Naive B cell (primary cell): ENCODE results near the gene SYCP2L. TPM values are rescaled to one million over a fixed set of nuclear protein-coding genes. Genes with fewer than 3 reads are reported as not detected.
A peak's percentile ranks its signal among the peaks of the same experiment; 100 is the strongest.
"Not testable (repeated sequence)": the region's sequence is repeated elsewhere in the genome, so short reads cannot be mapped to it uniquely, and the experiment has no call there.

Experiments used
- ATAC-seq, 2 donors: fragments of 150-1000 bp; cut with Tn5 transposase; 2 replicates each; pipeline ENCODE4 v1.10.0; 2021; ENCODE audit warnings: low read depth in 2 of 2, mild to moderate bottlenecking in 2 of 2, moderate library complexity in 2 of 2
- DNase-seq: peaks from one replicate; pipeline ENCODE4 v3.0.0; 2022
- H3K27ac Mint-ChIP-seq, 6 donors: one replicate each; pipeline ENCODE4 v1.8.0; 2020 to 2022; ENCODE audit warnings: mild to moderate bottlenecking in 6 of 6, mixed read lengths in 6 of 6, moderate library complexity in 5 of 6, inconsistent platforms in 2 of 6
- H3K27me3 Mint-ChIP-seq, 3 donors: one replicate each; pipeline ENCODE4 v1.8.0; 2021 to 2022; ENCODE audit warnings: mixed read lengths in 3 of 3, mild to moderate bottlenecking in 1 of 3
- H3K36me3 Mint-ChIP-seq, 2 donors: one replicate each; pipeline ENCODE4 v1.8.0; 2020 to 2022; ENCODE audit warnings: mixed read lengths in 2 of 2, inconsistent platforms in 1 of 2, mild to moderate bottlenecking in 1 of 2
- H3K4me1 Mint-ChIP-seq, 3 donors: one replicate each; pipeline ENCODE4 v1.8.0; 2020 to 2022; ENCODE audit warnings: mixed read lengths in 3 of 3, inconsistent platforms in 1 of 3, mild to moderate bottlenecking in 1 of 3, moderate library complexity in 1 of 3
- H3K4me3 Mint-ChIP-seq, 8 donors: one replicate each; pipeline ENCODE4 v1.8.0; 2020 to 2022; ENCODE audit warnings: mild to moderate bottlenecking in 8 of 8, mixed read lengths in 8 of 8, moderate library complexity in 8 of 8, inconsistent platforms in 2 of 8
- H3K9me3 Mint-ChIP-seq, 7 donors: one replicate each; pipeline ENCODE4 v1.8.0; 2020 to 2022; ENCODE audit warnings: mixed read lengths in 7 of 7, mild to moderate bottlenecking in 5 of 7, inconsistent platforms in 2 of 7, moderate library complexity in 1 of 7
- polyA plus RNA-seq, 6 donors: library from polyadenylated mRNA; unstranded; fragments of 300-500 nt; fragmentation: Illumina TruSeq; gene quantifications; one replicate each; pipeline ENCODE4 v1.2.3, GENCODE V29; 2021; ENCODE audit warnings: low read depth in 6 of 6

SYCP2L gene
- not detected for polyA plus RNA-seq

DNA sequence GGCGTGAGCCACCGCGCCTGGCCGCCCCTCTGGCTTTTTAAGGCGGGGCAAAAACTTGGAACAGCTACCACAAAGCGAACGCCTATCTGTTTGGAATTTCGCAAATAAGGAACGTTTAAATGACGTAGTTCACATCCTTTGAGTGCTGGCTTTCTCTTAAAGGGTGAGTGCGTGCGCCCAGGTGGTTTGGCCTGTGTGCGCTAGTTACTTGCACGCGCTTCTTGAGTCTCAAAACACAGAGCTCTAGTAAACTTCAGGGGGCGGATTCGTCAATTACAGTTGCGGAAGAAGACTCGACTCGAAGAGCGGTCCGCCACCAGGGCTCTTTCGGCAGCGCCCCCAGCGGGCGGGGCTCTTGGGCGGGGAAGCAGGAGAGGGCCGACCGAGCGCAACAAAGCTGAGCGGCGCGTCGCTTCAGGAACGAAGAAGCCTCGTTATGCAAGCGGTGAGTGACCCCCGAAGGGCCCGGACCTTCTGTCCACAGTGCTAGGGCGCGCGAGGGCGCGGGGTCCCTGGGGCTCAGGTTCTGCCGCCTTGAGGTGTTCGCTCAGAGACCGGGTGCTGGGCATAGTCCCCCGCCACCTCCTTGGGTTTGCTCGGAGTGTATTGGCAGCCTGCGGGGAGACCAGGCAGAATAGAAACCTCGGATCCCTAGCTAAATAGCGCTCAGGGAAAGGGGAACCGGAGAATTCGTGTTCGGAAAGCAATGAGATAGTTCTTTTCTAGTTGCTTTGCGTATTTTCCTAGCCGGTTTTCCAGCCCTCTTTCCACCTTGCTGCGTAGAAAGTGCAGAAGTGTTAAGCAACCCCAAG is at the start of gene SYCP2L:
TSS of gene SYCP2L (plus strand) at position 362 of the 812 bp plus-strand sequence. CDS start at position 437, 75 bp downstream.
- peaks cover 0 to 4% of the 10 kb centered on the region in 2 donors for H3K36me3 Mint-ChIP-seq
- peaks cover 50 to 60% (median 57%) of the 10 kb centered on the region in 3 donors for H3K27me3 Mint-ChIP-seq
- H3K9me3 Mint-ChIP-seq: peaks cover 0 to 17% (median 9%) of the 10 kb centered on the region in 7 donors
- DNase-seq (peak; percentile 47), ATAC-seq (peak; percentile 23 to 64)
- H3K27ac Mint-ChIP-seq: peak within 1 kb of the TSS in 4 of 6 donors; percentile 41 to 90 (median 74)
- peak within 1 kb of the TSS; percentile 37 to 90 (median 82) for H3K4me3 Mint-ChIP-seq
- peaks cover 19 to 48% (median 21%) of the 10 kb centered on the region in 3 donors for H3K4me1 Mint-ChIP-seq

DNA sequence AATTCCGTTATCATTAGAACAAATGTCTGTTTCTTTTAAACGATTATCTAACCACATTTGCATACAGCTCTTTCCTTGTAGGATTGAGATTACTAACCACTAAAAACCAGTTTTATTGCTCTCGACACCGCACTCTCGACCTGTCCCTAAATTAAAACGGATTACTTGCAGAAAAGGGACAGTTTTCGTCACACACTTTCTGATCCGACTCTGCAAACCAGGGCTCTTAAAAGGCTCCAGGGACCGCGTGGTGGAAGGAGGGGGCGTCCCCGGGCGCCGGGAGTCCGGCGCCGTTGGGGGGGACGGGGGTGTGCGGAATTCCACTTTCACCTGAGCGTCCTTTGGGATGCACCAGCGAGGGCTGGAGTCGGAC is 49.2 kb upstream of the SYCP2L start:
- peak overlapping the region; percentile 77 to 90 (median 86) for H3K4me3 Mint-ChIP-seq
- ATAC-seq (no peak), DNase-seq (peak; percentile 21)
- H3K9me3 Mint-ChIP-seq: peaks cover 0 to 17% (median 8%) of the 10 kb centered on the region in 7 donors
- H3K27me3 Mint-ChIP-seq: peaks cover 43 to 62% (median 55%) of the 10 kb centered on the region in 3 donors
- peaks cover 11 to 27% (median 24%) of the 10 kb centered on the region in 3 donors for H3K4me1 Mint-ChIP-seq
- peaks cover 0 to 9% of the 10 kb centered on the region in 2 donors for H3K36me3 Mint-ChIP-seq
- H3K27ac Mint-ChIP-seq: peak overlapping the region; percentile 54 to 97 (median 92)

DNA sequence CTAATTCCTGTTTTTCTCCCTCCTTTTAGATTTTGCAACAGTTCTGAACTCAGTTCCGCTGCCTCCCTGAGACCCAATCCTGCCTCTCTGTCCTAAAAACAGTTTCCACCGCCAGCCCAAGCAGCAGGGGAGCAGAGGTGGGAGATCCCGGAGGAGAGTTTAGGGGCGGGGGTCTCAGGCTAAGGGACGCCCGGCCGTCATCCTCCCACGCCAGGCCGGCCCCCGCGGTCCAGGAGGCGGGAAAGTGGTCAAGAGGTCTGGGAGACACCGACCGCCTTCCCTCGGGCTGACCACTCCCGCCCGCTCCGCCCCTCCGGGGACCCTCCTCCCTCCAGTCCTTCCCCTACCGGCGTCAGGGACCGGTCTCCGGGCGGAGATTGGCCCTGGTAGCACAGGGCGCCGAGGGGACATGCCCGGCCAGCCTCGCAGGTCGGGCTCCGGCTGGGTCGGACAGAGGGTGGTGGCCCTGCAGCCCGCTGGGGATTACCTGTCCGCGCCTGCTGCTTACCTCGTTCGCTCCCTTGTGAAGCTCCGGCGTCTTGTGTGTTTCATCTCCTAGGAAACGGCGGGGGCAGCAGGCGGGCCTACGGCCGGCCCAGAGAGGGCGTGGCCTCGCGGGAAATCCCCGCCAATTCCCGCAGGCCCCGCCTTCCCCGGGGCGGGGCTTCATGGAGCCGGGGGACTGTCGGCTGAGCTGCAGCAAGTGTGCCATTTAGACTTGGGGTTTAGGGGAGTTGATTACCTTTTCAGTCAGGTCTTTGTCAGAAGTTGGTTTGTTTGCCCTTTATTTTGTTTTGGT is 48.7 kb upstream of the SYCP2L start, which contains the start of gene MAK:
TSS of gene MAK (minus strand) at position 545 of the 799 bp plus-strand sequence. CDS start 7,891 bp downstream, outside the sequence.
- peak within 1 kb of the TSS; percentile 77 to 90 (median 86) for H3K4me3 Mint-ChIP-seq
- peaks cover 43 to 63% (median 55%) of the 10 kb centered on the region in 3 donors for H3K27me3 Mint-ChIP-seq
- ATAC-seq: peak; percentile 89 to 91
- DNase-seq: peak; percentile 91
- peak within 1 kb of the TSS; percentile 84 to 97 (median 92) for H3K27ac Mint-ChIP-seq
- H3K36me3 Mint-ChIP-seq: peaks cover 0 to 9% of the 10 kb centered on the region in 2 donors
- H3K9me3 Mint-ChIP-seq: peaks cover 0 to 17% (median 8%) of the 10 kb centered on the region in 7 donors
- peaks cover 11 to 27% (median 24%) of the 10 kb centered on the region in 3 donors for H3K4me1 Mint-ChIP-seq

DNA sequence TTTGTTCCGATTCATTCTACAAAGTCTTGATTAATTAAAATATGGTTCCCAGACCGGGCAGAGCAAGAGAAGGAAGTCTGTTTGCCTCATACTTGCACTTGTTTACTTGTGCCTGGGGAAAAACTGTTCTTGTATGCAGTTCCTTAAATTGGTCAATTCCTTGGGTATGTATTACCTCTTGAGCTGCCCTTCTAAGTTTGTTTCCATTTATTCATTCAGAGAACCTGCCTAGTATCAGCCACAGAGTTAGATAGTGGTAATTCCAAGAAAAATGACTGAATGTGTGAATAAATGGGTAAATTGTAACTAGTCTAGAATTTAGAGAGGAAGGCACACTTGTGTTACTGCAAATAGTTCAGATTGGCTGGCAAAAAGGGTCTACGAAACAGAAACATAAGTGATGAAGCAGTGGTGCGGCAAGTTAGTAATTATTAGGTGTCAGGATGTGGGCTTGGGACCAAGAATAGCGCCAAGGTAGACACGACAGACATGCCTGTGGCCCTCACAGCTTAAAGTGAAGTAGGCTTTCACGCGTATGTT is 48.0 kb upstream of the SYCP2L start:
- Mint-ChIP-seq H3K27ac (peak overlapping the region in 5 of 6 donors; percentile 91 to 97 (median 93)), H3K4me1 (peaks cover 11 to 27% (median 24%) of the 10 kb centered on the region in 3 donors), H3K9me3 (peaks cover 0 to 17% (median 8%) of the 10 kb centered on the region in 7 donors), H3K36me3 (peaks cover 0 to 9% of the 10 kb centered on the region in 2 donors), H3K27me3 (peaks cover 48 to 70% (median 62%) of the 10 kb centered on the region in 3 donors), H3K4me3 (peak overlapping the region; percentile 77 to 90 (median 86))
- DNase-seq (no peak), ATAC-seq (peak; percentile 53 to 64)

DNA sequence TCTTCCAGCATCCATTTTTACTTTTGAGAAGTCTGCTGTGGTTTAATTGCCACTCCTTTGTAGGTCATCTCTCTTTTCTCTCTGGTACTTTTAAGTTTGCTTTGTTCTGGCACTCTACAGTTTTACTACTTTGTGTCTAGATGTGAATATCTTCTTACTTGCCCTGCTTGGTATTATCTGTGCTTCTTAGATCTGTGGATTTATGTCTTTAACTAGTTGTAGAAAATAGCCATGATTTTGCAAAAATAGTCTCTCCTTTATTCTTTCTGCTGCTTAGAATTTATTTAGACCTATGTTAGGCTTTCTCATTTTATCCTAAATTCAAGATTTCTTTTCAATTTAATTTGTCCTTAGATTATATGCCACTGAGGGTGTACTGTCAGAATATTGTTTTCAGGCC is 43.3 kb upstream of the SYCP2L start:
- no peak overlapping the region for H3K4me3 Mint-ChIP-seq
- peaks cover 5 to 9% (median 8%) of the 10 kb centered on the region in 3 donors for H3K4me1 Mint-ChIP-seq
- ATAC-seq (no peak), DNase-seq (no peak)
- H3K27me3 Mint-ChIP-seq: peaks cover 24 to 42% (median 31%) of the 10 kb centered on the region in 3 donors
- H3K27ac Mint-ChIP-seq: no peak overlapping the region
- H3K9me3 Mint-ChIP-seq: no peaks in the 10 kb centered on the region
- no peaks in the 10 kb centered on the region for H3K36me3 Mint-ChIP-seq

DNA sequence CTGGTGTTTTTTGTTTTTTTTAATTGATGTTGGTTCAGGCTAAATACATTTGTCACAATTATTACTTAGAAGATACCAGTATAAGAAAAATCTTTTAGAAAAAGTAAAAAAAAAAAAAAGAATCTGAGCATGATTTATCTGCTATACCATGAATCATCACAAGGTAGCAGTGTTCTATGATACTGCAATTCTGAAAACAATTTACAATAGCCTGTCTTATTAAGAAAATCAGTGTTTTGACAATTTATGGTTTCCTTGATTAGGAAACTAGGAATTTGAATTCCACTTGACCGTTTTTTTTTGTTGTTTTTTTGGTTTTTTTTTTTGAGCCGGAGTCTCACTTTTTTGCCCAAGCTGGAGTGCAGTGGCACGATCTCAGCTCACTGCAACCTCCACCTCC is 39.2 kb upstream of the SYCP2L start:
- ATAC-seq (no peak), DNase-seq (no peak)
- Mint-ChIP-seq H3K36me3 (no peaks in the 10 kb centered on the region), H3K27ac (no peak overlapping the region), H3K27me3 (peaks cover 8 to 36% (median 16%) of the 10 kb centered on the region in 3 donors), H3K4me1 (no peaks in the 10 kb centered on the region), H3K9me3 (peaks cover 0 to 3% (median 0%) of the 10 kb centered on the region in 7 donors), H3K4me3 (no peak overlapping the region)

DNA sequence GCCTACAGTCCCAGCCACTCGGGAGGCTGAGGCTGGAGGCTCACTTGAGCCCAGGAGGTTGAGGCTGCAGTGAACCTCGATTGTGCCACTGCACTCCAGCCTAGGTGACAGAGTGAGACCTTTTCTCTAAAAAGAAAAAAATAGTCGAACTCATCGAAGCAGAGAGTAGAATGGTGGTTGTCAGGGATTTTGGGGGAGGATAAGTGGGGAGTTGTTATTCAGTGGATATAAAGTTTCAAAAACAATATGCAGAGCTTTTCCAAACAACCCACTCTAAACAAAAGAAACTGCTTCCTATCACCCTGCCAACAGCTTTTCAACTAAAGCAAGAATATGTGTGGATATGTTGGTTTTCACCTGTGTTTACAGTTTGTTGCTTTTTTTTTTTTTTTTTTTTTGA is 37.0 kb upstream of the SYCP2L start:
- no peak overlapping the region for H3K27ac Mint-ChIP-seq
- H3K36me3 Mint-ChIP-seq: peaks cover 0 to 9% of the 10 kb centered on the region in 2 donors
- DNase-seq: no peak
- no peak for ATAC-seq
- peaks cover 0 to 6% (median under 1%) of the 10 kb centered on the region in 3 donors for H3K4me1 Mint-ChIP-seq
- H3K27me3 Mint-ChIP-seq: peaks cover 0 to 28% (median 11%) of the 10 kb centered on the region in 3 donors
- peaks cover 5 to 19% (median 14%) of the 10 kb centered on the region in 7 donors for H3K9me3 Mint-ChIP-seq
- peak overlapping the region in 1 of 8 donors; percentile 51 for H3K4me3 Mint-ChIP-seq

DNA sequence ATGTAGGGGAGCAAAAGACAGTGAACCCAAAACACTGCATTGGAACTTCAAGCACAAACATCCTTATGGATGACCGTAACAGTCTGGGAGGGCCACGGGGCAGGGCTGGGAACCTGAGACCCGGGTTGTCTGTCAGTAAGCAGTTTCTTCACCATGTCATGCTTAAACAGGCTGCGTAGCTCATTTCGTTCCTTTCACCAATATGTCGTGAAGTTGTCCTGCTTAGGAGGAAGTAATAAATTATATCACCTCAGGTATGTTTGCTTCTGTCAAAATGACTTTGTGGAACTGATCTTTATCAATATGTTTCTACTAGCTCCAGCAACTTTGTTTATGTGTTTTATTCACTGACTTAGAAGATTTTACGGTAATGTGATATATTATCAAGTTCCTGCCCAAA is 36.1 kb upstream of the SYCP2L start:
- DNase-seq (no peak), ATAC-seq (no peak)
- Mint-ChIP-seq H3K4me3 (no peak overlapping the region), H3K27ac (peak overlapping the region in 1 of 6 donors; percentile 44), H3K9me3 (peaks cover 5 to 23% (median 18%) of the 10 kb centered on the region in 7 donors), H3K36me3 (peaks cover 0 to 9% of the 10 kb centered on the region in 2 donors), H3K27me3 (peaks cover 0 to 28% (median 4%) of the 10 kb centered on the region in 3 donors), H3K4me1 (peaks cover 0 to 6% (median 4%) of the 10 kb centered on the region in 3 donors)

DNA sequence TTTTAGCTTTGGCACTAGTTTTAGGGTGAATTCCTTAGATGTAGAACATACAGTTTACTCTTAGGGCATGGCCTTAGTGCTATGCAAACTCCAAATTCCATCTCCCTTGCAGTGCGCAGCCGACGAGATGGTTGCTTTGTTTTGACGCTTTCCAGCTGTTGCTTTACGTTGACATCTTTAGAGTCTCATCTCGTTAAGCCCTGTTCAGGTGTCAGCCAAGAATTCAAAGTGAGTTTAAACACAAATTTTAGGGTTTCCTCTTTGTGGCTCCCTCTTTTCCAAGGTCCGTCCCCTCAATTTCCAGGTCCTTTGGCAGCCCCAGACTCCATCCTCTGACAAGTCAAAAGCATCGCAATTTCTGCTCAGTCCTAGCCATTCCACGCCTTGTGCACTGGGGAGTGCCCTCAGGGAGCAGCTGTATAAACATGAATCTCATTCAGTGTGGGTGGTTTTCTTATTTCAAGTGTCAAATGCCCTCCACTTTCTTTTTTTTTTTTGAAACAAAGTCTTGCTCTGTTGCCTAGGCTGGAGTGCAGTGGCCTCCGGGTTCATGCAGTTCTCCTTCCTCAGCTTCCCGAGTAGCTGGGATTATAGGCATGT is 34.4 kb upstream of the SYCP2L start:
- Mint-ChIP-seq H3K27me3 (peaks cover 0 to 26% (median 0%) of the 10 kb centered on the region in 3 donors), H3K9me3 (peaks cover 5 to 23% (median 18%) of the 10 kb centered on the region in 7 donors), H3K36me3 (peaks cover 0 to 9% of the 10 kb centered on the region in 2 donors), H3K27ac (no peak overlapping the region), H3K4me1 (peaks cover 0 to 6% (median 4%) of the 10 kb centered on the region in 3 donors), H3K4me3 (no peak overlapping the region)
- no peak for ATAC-seq
- DNase-seq: no peak

DNA sequence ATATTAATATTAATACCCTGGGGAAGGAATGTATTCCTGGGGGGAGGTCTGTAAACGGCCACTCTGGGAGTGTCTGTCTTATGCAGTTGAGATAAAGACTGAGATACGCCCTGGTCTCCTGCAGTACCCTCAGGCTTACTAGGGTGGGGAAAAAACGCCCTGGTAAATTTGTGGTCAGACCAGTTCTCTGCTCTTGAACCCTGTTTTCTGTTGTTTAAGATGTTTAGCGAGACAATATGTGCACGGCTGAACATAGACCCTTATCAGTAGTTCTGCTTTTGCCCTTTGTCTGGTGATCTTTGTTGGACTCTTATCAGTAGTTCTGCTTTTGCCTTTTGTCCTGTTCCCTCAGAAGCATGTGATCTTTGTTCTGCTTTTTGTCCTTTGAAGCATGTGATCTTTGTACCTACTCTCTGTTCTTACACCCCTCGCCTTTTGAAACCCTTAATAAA is 33.0 kb upstream of the SYCP2L start:
- H3K4me1 Mint-ChIP-seq, ATAC-seq, DNase-seq, H3K36me3 Mint-ChIP-seq: not testable (repeated sequence)
- Mint-ChIP-seq H3K4me3 (peak overlapping the region in 1 of 8 donors; percentile 32), H3K9me3 (peaks cover 5 to 23% (median 18%) of the 10 kb centered on the region in 7 donors), H3K27ac (peak overlapping the region in 2 of 6 donors; percentile 1 to 40), H3K27me3 (peaks cover 0 to 26% (median 0%) of the 10 kb centered on the region in 3 donors)

DNA sequence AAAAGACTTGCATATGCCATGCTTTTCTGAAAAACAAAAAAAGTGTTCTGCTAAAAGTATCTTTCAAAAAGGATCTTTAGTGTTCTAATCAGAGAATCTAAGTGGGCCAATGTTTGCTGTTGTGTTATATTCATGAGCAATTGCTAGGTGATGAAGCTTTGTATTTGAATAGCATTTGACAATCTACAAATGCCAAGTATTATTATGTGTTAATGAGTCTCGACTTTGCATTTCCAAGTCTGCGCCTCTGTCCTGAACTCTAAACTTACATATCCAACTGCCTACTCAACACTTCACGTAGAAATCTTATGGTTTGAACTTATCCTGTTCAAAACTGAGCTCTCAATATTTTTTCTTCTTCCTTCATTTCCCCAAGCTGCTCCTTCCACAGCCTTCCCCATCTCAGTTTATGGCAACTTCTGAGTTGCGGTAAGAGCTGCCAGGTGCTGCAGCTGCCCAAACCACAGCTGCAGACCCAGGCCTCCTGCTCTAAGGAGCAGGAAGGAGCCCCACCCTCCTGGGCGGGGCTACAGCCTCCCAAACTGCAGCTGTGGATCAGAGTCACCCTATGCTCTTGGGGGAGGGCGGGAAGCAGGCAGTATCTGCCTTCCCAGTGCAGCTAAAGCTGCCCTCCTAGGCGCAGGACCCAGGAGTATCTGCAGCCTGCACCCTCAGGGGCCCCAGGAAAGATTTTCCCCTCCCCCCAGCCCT is 31.8 kb upstream of the SYCP2L start:
- H3K9me3 Mint-ChIP-seq: peaks cover 5 to 23% (median 18%) of the 10 kb centered on the region in 7 donors
- DNase-seq (no peak), ATAC-seq (no peak)
- peaks cover 0 to 18% (median 0%) of the 10 kb centered on the region in 3 donors for H3K27me3 Mint-ChIP-seq
- H3K4me3 Mint-ChIP-seq: no peak overlapping the region
- no peak overlapping the region for H3K27ac Mint-ChIP-seq
- H3K4me1 Mint-ChIP-seq: peaks cover 0 to 6% (median 4%) of the 10 kb centered on the region in 3 donors
- H3K36me3 Mint-ChIP-seq: peaks cover 0 to 9% of the 10 kb centered on the region in 2 donors

DNA sequence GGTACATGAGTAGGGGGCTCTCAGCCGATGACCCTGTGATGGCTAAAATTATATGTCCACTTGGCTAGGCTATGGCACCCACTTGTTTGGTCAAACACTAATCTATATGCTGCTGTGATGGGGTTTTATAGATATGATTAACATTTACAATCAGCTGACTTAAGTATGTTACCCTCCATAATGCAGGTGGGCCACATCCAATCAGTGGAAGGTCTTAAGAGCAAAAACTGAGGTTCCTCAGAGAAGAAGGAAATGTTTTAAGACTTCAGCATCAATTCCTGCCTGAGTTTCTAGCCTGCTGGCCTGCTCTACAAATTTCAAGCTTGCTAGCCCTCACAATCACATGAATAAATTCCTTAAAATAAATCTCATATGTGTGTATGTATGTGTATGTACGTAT is 29.6 kb upstream of the SYCP2L start:
- peaks cover 0 to 6% (median 4%) of the 10 kb centered on the region in 3 donors for H3K4me1 Mint-ChIP-seq
- H3K27ac Mint-ChIP-seq: no peak overlapping the region
- peaks cover 5 to 23% (median 18%) of the 10 kb centered on the region in 7 donors for H3K9me3 Mint-ChIP-seq
- ATAC-seq (no peak), DNase-seq (no peak)
- H3K36me3 Mint-ChIP-seq: peaks cover 0 to 9% of the 10 kb centered on the region in 2 donors
- peaks cover 0 to 15% (median 0%) of the 10 kb centered on the region in 3 donors for H3K27me3 Mint-ChIP-seq
- no peak overlapping the region for H3K4me3 Mint-ChIP-seq
